ENCODE measurements around the gene SPESP1. TPM values are rescaled to one million over a fixed set of nuclear protein-coding genes. Genes with fewer than 3 reads are reported as not detected.

The SPESP1 gene
- total and polyA plus RNA-seq, 9 of the 15 experiments (the other 6 are each of a cell fraction or from before 2014, with no cell fraction given), result not detected

GRCh38 chr15:68972201-68973065 is 42.1 kb downstream of the SPESP1 start (continued):
- TF ChIP-seq REST (IDR thresholded peaks at IDR 0.05; ENCODE audit: borderline replicate concordance) (peak; percentile 72), REST (CRISPR knock-in tag; IDR thresholded peaks at IDR 0.05; ENCODE audit: low read depth) (no peak), SRF (CRISPR knock-in tag; IDR thresholded peaks at IDR 0.05) (peak in 1 of 2 experiments; percentile 84; a peak in 2 of 4 replicates), ZNF23 (CRISPR knock-in tag; IDR thresholded peaks at IDR 0.05) (no peak), GABPA (tag; conservative IDR thresholded peaks at IDR 0.05; ENCODE audit: low read depth) (0 out of 2 replicates have a peak, but pooled peaks have one; percentile 14), MCM5 (IDR thresholded peaks at IDR 0.05; ENCODE audit: low read depth) (no peak), CBFA2T3 (IDR thresholded peaks at IDR 0.05) (peak; percentile 69), TEAD4 (IDR thresholded peaks at IDR 0.05; ENCODE audit: low read length) (peak; percentile 68), TEAD4 (CRISPR knock-in tag; IDR thresholded peaks at IDR 0.05; ENCODE audit: borderline replicate concordance) (no peak), CBFA2T2 (conservative IDR thresholded peaks at IDR 0.05) (peak; percentile 37; the same call in 1 of the 2 replicates), KLF16 (IDR thresholded peaks at IDR 0.05) (peak; percentile 58; the same call in 1 of the 2 replicates), BMI1 (IDR thresholded peaks at IDR 0.05; ENCODE audit: low read length) (no peak), ARID1B (IDR thresholded peaks at IDR 0.05) (peak; percentile 53; the same call in 1 of the 2 replicates), TAL1 (IDR thresholded peaks at IDR 0.05) (0 out of 2 replicates have a peak, but pooled peaks have one; percentile 23), ZNF445 (CRISPR knock-in tag; IDR thresholded peaks at IDR 0.05; ENCODE audit: low read depth) (no peak), ZNF766 (CRISPR knock-in tag; conservative IDR thresholded peaks at IDR 0.05) (peak; percentile 30; the same call in 1 of the 2 replicates), KDM4B (IDR thresholded peaks at IDR 0.05; ENCODE audit: borderline replicate concordance in 2 of 2, low read depth in 1 of 2) (no peak)
- TF ChIP-seq, protein P1, sequence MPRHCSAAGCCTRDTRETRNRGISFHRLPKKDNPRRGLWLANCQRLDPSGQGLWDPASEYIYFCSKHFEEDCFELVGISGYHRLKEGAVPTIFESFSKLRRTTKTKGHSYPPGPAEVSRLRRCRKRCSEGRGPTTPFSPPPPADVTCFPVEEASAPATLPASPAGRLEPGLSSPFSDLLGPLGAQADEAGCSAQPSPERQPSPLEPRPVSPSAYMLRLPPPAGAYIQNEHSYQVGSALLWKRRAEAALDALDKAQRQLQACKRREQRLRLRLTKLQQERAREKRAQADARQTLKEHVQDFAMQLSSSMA (CRISPR knock-in tag; IDR thresholded peaks at IDR 0.05), result no peak
- TF ChIP-seq, protein P2, sequence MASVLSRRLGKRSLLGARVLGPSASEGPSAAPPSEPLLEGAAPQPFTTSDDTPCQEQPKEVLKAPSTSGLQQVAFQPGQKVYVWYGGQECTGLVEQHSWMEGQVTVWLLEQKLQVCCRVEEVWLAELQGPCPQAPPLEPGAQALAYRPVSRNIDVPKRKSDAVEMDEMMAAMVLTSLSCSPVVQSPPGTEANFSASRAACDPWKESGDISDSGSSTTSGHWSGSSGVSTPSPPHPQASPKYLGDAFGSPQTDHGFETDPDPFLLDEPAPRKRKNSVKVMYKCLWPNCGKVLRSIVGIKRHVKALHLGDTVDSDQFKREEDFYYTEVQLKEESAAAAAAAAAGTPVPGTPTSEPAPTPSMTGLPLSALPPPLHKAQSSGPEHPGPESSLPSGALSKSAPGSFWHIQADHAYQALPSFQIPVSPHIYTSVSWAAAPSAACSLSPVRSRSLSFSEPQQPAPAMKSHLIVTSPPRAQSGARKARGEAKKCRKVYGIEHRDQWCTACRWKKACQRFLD (CRISPR knock-in tag; IDR thresholded peaks at IDR 0.05), result peak; percentile 86

Data from K562 (cell line).